Endothelial cell of umbilical vein (primary cell): ENCODE results near the gene CHMP6. TPM values are rescaled to one million over a fixed set of nuclear protein-coding genes. Genes with fewer than 3 reads are reported as not detected.

ENCODE experiments used
- BruUV-seq: library from RNA; stranded (reverse); fragments of 400-500 nt; replicated peaks from 2 replicates; lab custom pipeline; 2021; lab: Mats Ljungman, UMichigan
- CTCF ChIA-PET: fragments of 300-600, 350-600 bp; sonication (Branson Sonifier 250); formaldehyde crosslinking; loops from one replicate; lab custom pipeline; 2021; ENCODE audit warnings: antibody characterized with exemption, inconsistent platforms; lab: Charles Lee
- POLR2A ChIA-PET: fragments of 300-600, 350-600 bp; sonication (Branson Sonifier 250); formaldehyde crosslinking; loops from one replicate; lab custom pipeline; 2021; ENCODE audit warnings: antibody characterized with exemption, inconsistent platforms; lab: Charles Lee
- DNase-seq: peaks from one replicate; pipeline ENCODE4 v3.0.0-alpha.2; 2011; ENCODE audit warnings: low read depth, low spot score
- FAIRE-seq: peaks from 2 replicates; lab custom pipeline; 2011; peaks lifted over from hg19 to GRCh38; lab: Jason Lieb, UNC
- H2AFZ ChIP-seq: 2 replicates; pipeline ENCODE4 v1.6.0; 2012; ENCODE audit warnings: low read depth, low read length, control low read depth, inconsistent platforms
- H3K27ac ChIP-seq: 2 replicates; pipeline ENCODE4 v1.5.1; 2011; ENCODE audit warnings: low read depth, mild to moderate bottlenecking, control low read depth, low read length, moderate library complexity; ENCODE audit not compliant: insufficient read depth
- H3K27me3 ChIP-seq, 2 experiments: 2 replicates each; pipeline versions ENCODE4 v1.6.0 to v1.6.1; 2011; ENCODE audit warnings: low read length in 2 of 2, mixed read lengths in 1 of 2; ENCODE audit not compliant: control insufficient read depth in 2 of 2, insufficient read depth in 2 of 2
- H3K36me3 ChIP-seq, 2 experiments: 2 replicates in 1 of 2; 3 replicates in 1 of 2; pipeline ENCODE4 v1.5.1; 2011; ENCODE audit warnings: low read length in 2 of 2, mild to moderate bottlenecking in 1 of 2, moderate library complexity in 1 of 2; ENCODE audit not compliant: control insufficient read depth in 2 of 2, insufficient read depth in 2 of 2; ENCODE audit errors: extremely low read depth in 1 of 2
- H3K4me1 ChIP-seq: 3 replicates; pipeline ENCODE4 v1.5.1; 2011; ENCODE audit warnings: mild to moderate bottlenecking, low read length; ENCODE audit not compliant: control insufficient read depth, insufficient read depth; ENCODE audit errors: extremely low read depth
- H3K4me2 ChIP-seq: 2 replicates; pipeline ENCODE4 v1.6.1; 2011; ENCODE audit warnings: low read length, control low read depth, mixed read lengths; ENCODE audit not compliant: insufficient read depth
- H3K4me3 ChIP-seq, 3 experiments: fragments of 200-600 bp in 1 of 3; sonication (generic), shearing (Covaris generic) in 1 of 3; replicated peaks in 1 of 3; 2 replicates each; pipeline ENCODE4 v1.5.1; 2011 to 2016; ENCODE audit warnings: control low read depth in 3 of 3, low read length in 3 of 3, mild to moderate bottlenecking in 2 of 3, inconsistent platforms in 1 of 3, low read depth in 1 of 3, moderate library complexity in 1 of 3; ENCODE audit not compliant: insufficient read depth in 1 of 3
- H3K79me2 ChIP-seq: 2 replicates; pipeline ENCODE4 v1.6.0; 2012; ENCODE audit warnings: low read length, inconsistent platforms; ENCODE audit not compliant: control insufficient read depth, insufficient read depth
- H3K9ac ChIP-seq: replicated peaks from 2 replicates; pipeline ENCODE3; 2011; ENCODE audit warnings: low read length, control low read depth; ENCODE audit not compliant: insufficient read depth; ENCODE audit errors: extremely low read depth
- H3K9me1 ChIP-seq: replicated peaks from 3 replicates; pipeline ENCODE4 v1.6.0; 2011; ENCODE audit warnings: mild to moderate bottlenecking, low read length; ENCODE audit not compliant: control insufficient read depth, insufficient read depth; ENCODE audit errors: extremely low read depth
- H3K9me3 ChIP-seq: replicated peaks from 2 replicates; pipeline ENCODE4 v1.5.1; 2012; ENCODE audit warnings: low read length, inconsistent platforms; ENCODE audit not compliant: control insufficient read depth, insufficient read depth
- H4K20me1 ChIP-seq: replicated peaks from 2 replicates; pipeline ENCODE3; 2011; ENCODE audit warnings: mild to moderate bottlenecking, low read length; ENCODE audit not compliant: control insufficient read depth, insufficient read depth; ENCODE audit errors: extremely low read depth
- EZH2 ChIP-seq: IDR thresholded peaks from 2 replicates; pipeline ENCODE4 v1.6.1; 2012; ENCODE audit warnings: borderline replicate concordance, low read depth, mild to moderate bottlenecking, moderate library complexity, low read length, inconsistent platforms; ENCODE audit not compliant: severe bottlenecking
- FOS ChIP-seq: IDR thresholded peaks from 2 replicates; pipeline ENCODE4 v1.6.1; 2011; ENCODE audit warnings: mild to moderate bottlenecking, low read length, moderate library complexity, borderline replicate concordance; ENCODE audit not compliant: insufficient read depth
- GATA2 ChIP-seq: IDR thresholded peaks from 2 replicates; pipeline ENCODE4 v1.7.0; 2011; ENCODE audit warnings: low read depth, mild to moderate bottlenecking, moderate library complexity, mixed read lengths, low read length; ENCODE audit not compliant: insufficient read length, insufficient read depth
- JUN ChIP-seq: IDR thresholded peaks from 2 replicates; pipeline ENCODE4 v1.6.1; 2011; ENCODE audit warnings: borderline replicate concordance, low read depth; ENCODE audit not compliant: insufficient read length, insufficient read depth
- MYC ChIP-seq: IDR thresholded peaks from one replicate; pipeline ENCODE4 v1.6.1; 2011; ENCODE audit warnings: mild to moderate bottlenecking, low read depth, low read length
- POLR2A ChIP-seq: IDR thresholded peaks from 2 replicates; pipeline ENCODE4 v1.6.1; 2012; ENCODE audit warnings: low read depth, mild to moderate bottlenecking, control low read depth, low read length
- POLR2AphosphoS5 ChIP-seq: IDR thresholded peaks from 2 replicates; pipeline ENCODE4 v1.6.1; 2012; ENCODE audit warnings: low read depth, mild to moderate bottlenecking, control low read depth, low read length, moderate library complexity; ENCODE audit not compliant: insufficient read depth
- dilution Hi-C: fragments of 300-500 bp; cut with MboI; formaldehyde crosslinking; loops from one replicate; pipeline ENCODE4 v1.15.0; 2019; ENCODE audit warnings: low sequenced_read_pairs; ENCODE audit not compliant: extremely low pct_ligation_motif_present
- intact Hi-C: fragments of 100-400 bp; cut with micrococcal nuclease; formaldehyde crosslinking; loops from one replicate; pipeline ENCODE4 v1.10.0; 2022
- polyA plus RNA-seq, 4 experiments: library from polyadenylated mRNA; depleted of rRNA in 3 of 4; stranded (reverse) in 3 of 4; unstranded in 1 of 4; fragments of >200 nt; gene quantifications; 2 replicates each; pipeline versions ENCODE4 v1.2.1 to v1.2.3, GENCODE V29; 2011 to 2012; ENCODE audit warnings: missing spikeins in 1 of 4
- total RNA-seq: library from RNA; stranded (reverse); gene quantifications from 2 replicates; pipeline ENCODE4 v1.2.3, GENCODE V29; 2021
- TF ChIP-seq, protein P1 (sequence below), 2 donors: IDR thresholded peaks; 1 replicate in 1 of 2; 2 replicates in 1 of 2; pipeline ENCODE4 v1.5.1; 2011; ENCODE audit warnings: low read length in 2 of 2, mild to moderate bottlenecking in 2 of 2, moderate library complexity in 2 of 2, control low read depth in 1 of 2, inconsistent platforms in 1 of 2, low read depth in 1 of 2; ENCODE audit not compliant: insufficient read depth in 1 of 2; ENCODE audit errors: extremely low read depth in 1 of 2

Gene CHMP6
- total and polyA plus RNA-seq, 2 donors (not counting 3 experiments of a cell fraction or from before 2014, with no cell fraction given), result 42.5 to 48.5 TPM

DNA sequence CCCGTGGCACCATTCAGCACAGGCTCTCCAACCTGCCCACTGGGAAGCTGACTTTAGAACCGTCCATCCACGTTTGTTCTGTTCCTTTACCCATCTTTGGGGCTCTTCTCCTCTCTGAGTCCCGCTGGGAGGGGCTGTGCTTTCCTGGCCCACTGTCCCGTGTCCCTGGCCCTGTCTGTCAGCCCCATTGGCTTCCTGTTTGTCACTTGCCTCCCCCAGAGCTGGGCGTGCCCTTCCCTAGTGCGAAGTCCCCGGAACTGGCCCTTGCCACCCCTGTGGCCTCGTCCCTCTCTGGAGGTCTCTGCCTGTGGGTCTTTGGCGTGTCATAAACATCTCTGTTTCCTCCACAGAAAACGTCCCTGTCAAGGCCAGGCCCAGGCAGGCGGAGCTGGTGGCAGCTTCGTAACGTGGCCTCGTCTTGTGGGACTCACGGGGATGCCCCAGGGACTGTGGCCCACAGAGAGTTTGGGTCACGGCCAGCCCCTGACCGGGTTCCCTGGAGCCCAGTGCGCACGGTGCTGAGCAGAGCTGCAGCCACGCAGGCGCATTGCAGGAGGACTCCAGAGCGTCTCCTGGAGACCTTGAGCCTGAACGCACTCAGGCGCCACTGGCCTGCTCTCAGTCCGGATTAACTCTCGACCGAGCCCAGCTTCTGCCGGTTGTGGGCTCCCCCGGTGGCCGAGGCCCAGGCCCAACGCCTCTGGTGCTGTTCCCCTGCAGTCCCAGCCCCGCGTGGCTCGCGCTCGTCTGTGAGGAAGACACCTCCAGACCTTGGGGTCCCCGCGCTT is 7.3 kb downstream of the CHMP6 start:
- Histone ChIP-seq H4K20me1 (no peaks in the 10 kb centered on the region), H2AFZ (no peak overlapping the region), H3K36me3 (peaks cover 3 to 42% of the 10 kb centered on the region in 2 experiments), H3K9me1 (no peaks in the 10 kb centered on the region), H3K9ac (no peak overlapping the region), H3K79me2 (no peaks in the 10 kb centered on the region), H3K27me3 (peaks cover 10 to 13% of the 10 kb centered on the region in 2 experiments), H3K4me3 (no peak overlapping the region), H3K4me2 (no peak overlapping the region), H3K4me1 (peaks cover 3% of the 10 kb centered on the region), H3K27ac (no peak overlapping the region), H3K9me3 (no peaks in the 10 kb centered on the region)
- POLR2A ChIA-PET, result no interaction called here
- no peak for DNase-seq
- intact Hi-C loops (no loop called here), dilution Hi-C loops (no loop called here)
- TF ChIP-seq EZH2, result no peak
- no peak for TF ChIP-seq FOS
- no peak for TF ChIP-seq JUN
- no peak for TF ChIP-seq POLR2A
- no peak for TF ChIP-seq GATA2
- TF ChIP-seq, protein P1, sequence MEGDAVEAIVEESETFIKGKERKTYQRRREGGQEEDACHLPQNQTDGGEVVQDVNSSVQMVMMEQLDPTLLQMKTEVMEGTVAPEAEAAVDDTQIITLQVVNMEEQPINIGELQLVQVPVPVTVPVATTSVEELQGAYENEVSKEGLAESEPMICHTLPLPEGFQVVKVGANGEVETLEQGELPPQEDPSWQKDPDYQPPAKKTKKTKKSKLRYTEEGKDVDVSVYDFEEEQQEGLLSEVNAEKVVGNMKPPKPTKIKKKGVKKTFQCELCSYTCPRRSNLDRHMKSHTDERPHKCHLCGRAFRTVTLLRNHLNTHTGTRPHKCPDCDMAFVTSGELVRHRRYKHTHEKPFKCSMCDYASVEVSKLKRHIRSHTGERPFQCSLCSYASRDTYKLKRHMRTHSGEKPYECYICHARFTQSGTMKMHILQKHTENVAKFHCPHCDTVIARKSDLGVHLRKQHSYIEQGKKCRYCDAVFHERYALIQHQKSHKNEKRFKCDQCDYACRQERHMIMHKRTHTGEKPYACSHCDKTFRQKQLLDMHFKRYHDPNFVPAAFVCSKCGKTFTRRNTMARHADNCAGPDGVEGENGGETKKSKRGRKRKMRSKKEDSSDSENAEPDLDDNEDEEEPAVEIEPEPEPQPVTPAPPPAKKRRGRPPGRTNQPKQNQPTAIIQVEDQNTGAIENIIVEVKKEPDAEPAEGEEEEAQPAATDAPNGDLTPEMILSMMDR (IDR thresholded peaks at IDR 0.05; ENCODE audit: extremely low read depth in 1 of 2, insufficient read depth in 1 of 2, low read depth in 1 of 2, low read length in 2 of 2), result no peak
- TF ChIP-seq MYC, result no peak
- no peak for TF ChIP-seq POLR2AphosphoS5
- CTCF ChIA-PET, result interaction anchor here (0.6 to 1.4 kb wide), 2 partner anchors 11 to 812 kb away, joined by 3 to 4 read pairs; no protein-coding TSS in a partner anchor
- BruUV-seq, result no TSS peak
- no peak for FAIRE-seq
